OCI-LY3 (cell line): ENCODE data around the gene OASL.
"Not testable (repeated sequence)": the region's sequence is repeated elsewhere in the genome, so short reads cannot be mapped to it uniquely, and the experiment has no call there.

Experiments used
- H2AFZ ChIP-seq: fragments of 200-600, 300-600 bp; shearing (Covaris generic); 2 replicates; pipeline ENCODE4 v1.6.0; 2014; ENCODE audit warnings: antibody characterized with exemption, low read depth, low read length
- H3K27ac ChIP-seq: fragments of 200-600, 300-600 bp; sonication (generic); 2 replicates; pipeline ENCODE4 v1.5.1; 2014; ENCODE audit warnings: mild to moderate bottlenecking, low read length, moderate library complexity, mixed read lengths
- H3K27me3 ChIP-seq: fragments of 200-600, 300-600 bp; sonication (generic); 2 replicates; pipeline ENCODE4 v1.6.1; 2014; ENCODE audit warnings: low read depth, low read length, mixed read lengths
- H3K36me3 ChIP-seq: fragments of 200-600, 300-600 bp; sonication (generic); replicated peaks from 2 replicates; pipeline ENCODE3; 2014; ENCODE audit warnings: low read depth, low read length, mixed read lengths
- H3K4me1 ChIP-seq: fragments of 300-600, 200-600 bp; sonication (generic); 2 replicates; pipeline ENCODE4 v1.6.1; 2014; ENCODE audit warnings: low read length, mixed read lengths
- H3K4me2 ChIP-seq: fragments of 200-600, 300-600 bp; sonication (generic); 2 replicates; pipeline ENCODE4 v1.6.1; 2014; ENCODE audit warnings: low read length, mixed read lengths
- H3K4me3 ChIP-seq: fragments of 300-600, 200-600 bp; sonication (generic); 2 replicates; pipeline ENCODE4 v1.5.1; 2014; ENCODE audit warnings: antibody characterized with exemption, mild to moderate bottlenecking, low read length, moderate library complexity
- H3K79me2 ChIP-seq: fragments of 300-600, 200-600 bp; shearing (Covaris generic); 2 replicates; pipeline ENCODE4 v1.6.1; 2014; ENCODE audit warnings: mild to moderate bottlenecking, low read length, mixed read lengths
- H3K9ac ChIP-seq: fragments of 300-600, 200-600 bp; shearing (Covaris generic); 2 replicates; pipeline ENCODE4 v1.6.0; 2014; ENCODE audit warnings: mild to moderate bottlenecking, low read length, moderate library complexity
- H3K9me3 ChIP-seq: fragments of 200-600, 300-600 bp; shearing (Covaris generic); 2 replicates; pipeline ENCODE4 v1.6.1; 2014; ENCODE audit warnings: low read length, mixed read lengths; ENCODE audit not compliant: insufficient read depth
- H4K20me1 ChIP-seq: fragments of 200-600, 300-600 bp; sonication (generic); 2 replicates; pipeline ENCODE4 v1.6.1; 2016; ENCODE audit warnings: low read length, mixed read lengths; ENCODE audit not compliant: insufficient read depth
- CTCF ChIP-seq: fragments of 200-600, 300-600 bp; sonication (generic); IDR thresholded peaks from 2 replicates; pipeline ENCODE4 v1.5.1; 2014; ENCODE audit warnings: antibody characterized with exemption, low read length, low read depth
- EZH2phosphoT487 ChIP-seq: fragments of 200-600 bp; shearing (Covaris generic); IDR thresholded peaks from 2 replicates; pipeline ENCODE4 v1.6.1; 2018; ENCODE audit warnings: antibody characterized with exemption, mixed run types, low read depth

OASL gene

GRCh38 chr12:121048442-121048841 is 9.4 kb upstream of the OASL start:
- H3K79me2 ChIP-seq, result no peaks in the 10 kb centered on the region
- H3K9ac ChIP-seq, result no peak overlapping the region
- peaks cover 14% of the 10 kb centered on the region for H3K27me3 ChIP-seq
- no peaks in the 10 kb centered on the region for H3K36me3 ChIP-seq
- H3K4me1 ChIP-seq, result no peaks in the 10 kb centered on the region
- no peak overlapping the region for H2AFZ ChIP-seq
- TF ChIP-seq EZH2phosphoT487 (no peak), CTCF (no peak)
- H3K27ac ChIP-seq, result no peak overlapping the region
- H3K4me2 ChIP-seq, result no peak overlapping the region
- H3K4me3 ChIP-seq, result no peak overlapping the region
- no peaks in the 10 kb centered on the region for H3K9me3 ChIP-seq
- no peaks in the 10 kb centered on the region for H4K20me1 ChIP-seq

GRCh38 chr12:121047400-121047799 is 8.4 kb upstream of the OASL start:
- H3K36me3 ChIP-seq, H3K79me2 ChIP-seq, H4K20me1 ChIP-seq, H3K9me3 ChIP-seq, H2AFZ ChIP-seq, H3K4me1 ChIP-seq, H3K9ac ChIP-seq, H3K4me2 ChIP-seq, H3K4me3 ChIP-seq, H3K27ac ChIP-seq: not testable (repeated sequence)
- peaks cover 20% of the 10 kb centered on the region for H3K27me3 ChIP-seq

GRCh38 chr12:121043067-121043466 is 4.0 kb upstream of the OASL start:
- no peak overlapping the region for H3K4me3 ChIP-seq
- no peaks in the 10 kb centered on the region for H3K79me2 ChIP-seq
- H3K4me2 ChIP-seq, result no peak overlapping the region
- H3K27ac ChIP-seq, result no peak overlapping the region
- no peak overlapping the region for H2AFZ ChIP-seq
- H4K20me1 ChIP-seq, result no peaks in the 10 kb centered on the region
- no peak overlapping the region for H3K9ac ChIP-seq
- no peak for TF ChIP-seq EZH2phosphoT487
- TF ChIP-seq CTCF, result no peak
- H3K4me1 ChIP-seq, result peaks cover 7% of the 10 kb centered on the region; the same call in 1 of the 2 replicates
- H3K9me3 ChIP-seq, result no peaks in the 10 kb centered on the region
- H3K36me3 ChIP-seq, result no peaks in the 10 kb centered on the region
- H3K27me3 ChIP-seq, result peaks cover 20% of the 10 kb centered on the region

- Histone ChIP-seq H3K4me2 (no peak overlapping the region), H3K4me1 (peaks cover 17% of the 10 kb centered on the region; the same call in 1 of the 2 replicates), H3K27me3 (no peaks in the 10 kb centered on the region), H3K9ac (no peak overlapping the region), H4K20me1 (no peaks in the 10 kb centered on the region), H3K4me3 (no peak overlapping the region), H3K27ac (no peak overlapping the region), H3K79me2 (no peaks in the 10 kb centered on the region), H3K36me3 (no peaks in the 10 kb centered on the region), H3K9me3 (no peaks in the 10 kb centered on the region), H2AFZ (no peak overlapping the region)
- no peak for TF ChIP-seq CTCF
- no peak for TF ChIP-seq EZH2phosphoT487
Measured at GRCh38 chr12:121036810-121037326, 2.2 kb downstream of the OASL start.
